Fibroblast of lung (primary cell): ENCODE measurements around the gene DNM1.

Source experiments
- CTCF ChIP-seq, 2 donors: IDR thresholded peaks in 1 of 2; conservative IDR thresholded peaks in 1 of 2; 1 replicate in 1 of 2; 2 replicates in 1 of 2; pipeline ENCODE4 v1.5.1; 2011 to 2012; ENCODE audit warnings: low read length in 2 of 2, control low read depth in 1 of 2, inconsistent platforms in 1 of 2, low read depth in 1 of 2, mild to moderate bottlenecking in 1 of 2
- EZH2 ChIP-seq: IDR thresholded peaks from 2 replicates; pipeline ENCODE4 v1.5.1; 2012; ENCODE audit warnings: low read length, control low read depth, mild to moderate bottlenecking; ENCODE audit errors: missing control alignments

GRCh38 chr9:128163027-128163515 lies 40.1 kb upstream of the DNM1 start:
- TF ChIP-seq CTCF (conservative IDR thresholded peaks at IDR 0.05 in 1 of 2, IDR thresholded peaks at IDR 0.05 in 1 of 2; ENCODE audit: low read depth in 1 of 2, low read length in 2 of 2) (no peak), EZH2 (no peak)
